Middle frontal gyrus (tissue), 1 donor: ENCODE results near the gene TUBA3C.
"Not testable (repeated sequence)": the region's sequence is repeated elsewhere in the genome, so short reads cannot be mapped to it uniquely, and the experiment has no call there.

ENCODE experiments used
- DNase-seq: peaks from one replicate; pipeline ENCODE4 v3.0.0-alpha.2; 2015; ENCODE audit warnings: low spot score; ENCODE audit errors: extremely low spot score

The TUBA3C gene

GRCh38 chr13:19181621-19182485 is at the start of gene TUBA3C:
TSS of gene TUBA3C (minus strand) at chr13:19181824. CDS start at chr13:19181747, 77 bp downstream.
- no peak for DNase-seq

GRCh38 chr13:19207413-19207812 is 25.8 kb upstream of the TUBA3C start:
- DNase-seq, result not testable (repeated sequence)

GRCh38 chr13:19192622-19193021 is 11.0 kb upstream of the TUBA3C start:
- DNase-seq, result not testable (repeated sequence)

- not testable (repeated sequence) for DNase-seq
Observed at GRCh38 chr13:19189911-19190310, 8.3 kb upstream of the TUBA3C start.

- DNase-seq, result not testable (repeated sequence)
Observed at GRCh38 chr13:19189368-19189767, 7.7 kb upstream of the TUBA3C start.

- no peak for DNase-seq
Observed at GRCh38 chr13:19185865-19186645, 4.4 kb upstream of the TUBA3C start.

GRCh38 chr13:19185086-19185864 is 3.7 kb upstream of the TUBA3C start:
- DNase-seq, result no peak

- DNase-seq, result no peak
Observed at GRCh38 chr13:19184176-19184575, 2.6 kb upstream of the TUBA3C start.

- no peak for DNase-seq
Observed at GRCh38 chr13:19183676-19184075, 2.1 kb upstream of the TUBA3C start.

GRCh38 chr13:19182536-19182935 is 912 bp upstream of the TUBA3C start:
- no peak for DNase-seq

- DNase-seq, result no peak
Observed at GRCh38 chr13:19181021-19181620, 503 bp downstream of the TUBA3C start.

- no peak for DNase-seq
Observed at GRCh38 chr13:19179916-19180315, 1.7 kb downstream of the TUBA3C start.

GRCh38 chr13:19178901-19179593 is 2.6 kb downstream of the TUBA3C start:
- no peak for DNase-seq

GRCh38 chr13:19176981-19177776 is 4.4 kb downstream of the TUBA3C start:
- not testable (repeated sequence) for DNase-seq

GRCh38 chr13:19173752-19174151 is 7.9 kb downstream of the TUBA3C start:
- DNase-seq, result no peak

- no peak for DNase-seq
Observed at GRCh38 chr13:19172647-19173030, 9.0 kb downstream of the TUBA3C start.

GRCh38 chr13:19172007-19172646 is 9.5 kb downstream of the TUBA3C start:
- DNase-seq, result no peak

- no peak for DNase-seq
Observed at GRCh38 chr13:19171563-19171962, 10.1 kb downstream of the TUBA3C start.

- no peak for DNase-seq
Observed at GRCh38 chr13:19169991-19170390, 11.6 kb downstream of the TUBA3C start.
